OCI-LY1 (cell line): ENCODE measurements around the gene SECTM1.

ENCODE experiments used
- CTCF ChIP-seq: fragments of 200-600 bp; sonication (generic), shearing (Covaris generic); IDR thresholded peaks from 2 replicates; pipeline ENCODE4 v1.5.1; 2017; ENCODE audit warnings: mild to moderate bottlenecking, antibody characterized with exemption, low read length, moderate library complexity, mixed read lengths
- EZH2 ChIP-seq: fragments of 200-600 bp; sonication (generic), shearing (Covaris generic); IDR thresholded peaks from 2 replicates; pipeline ENCODE4 v1.8.0; 2017; ENCODE audit warnings: borderline replicate concordance, mixed run types, mild to moderate bottlenecking, antibody characterized with exemption, low read length, moderate library complexity, mixed read lengths

GRCh38 chr17:82281502-82282238, 51.9 kb downstream of the SECTM1 start:
- TF ChIP-seq CTCF (no peak), EZH2 (no peak)
